ENCODE results near the gene NMT1. TPM values are rescaled to one million over a fixed set of nuclear protein-coding genes. Genes with fewer than 3 reads are reported as not detected.
"Not testable (repeated sequence)": the region's sequence is repeated elsewhere in the genome, so short reads cannot be mapped to it uniquely, and the experiment has no call there.

NMT1 gene
- total RNA-seq, 4 donors from 2014 or later: 58.5 to 79.3 (median 65.1) TPM

GRCh38 chr17:45120558-45120957, 59.4 kb downstream of the NMT1 start:
- DNase-seq (ENCODE audit: extremely low spot score): no peak
- TF ChIP-seq, protein P1, sequence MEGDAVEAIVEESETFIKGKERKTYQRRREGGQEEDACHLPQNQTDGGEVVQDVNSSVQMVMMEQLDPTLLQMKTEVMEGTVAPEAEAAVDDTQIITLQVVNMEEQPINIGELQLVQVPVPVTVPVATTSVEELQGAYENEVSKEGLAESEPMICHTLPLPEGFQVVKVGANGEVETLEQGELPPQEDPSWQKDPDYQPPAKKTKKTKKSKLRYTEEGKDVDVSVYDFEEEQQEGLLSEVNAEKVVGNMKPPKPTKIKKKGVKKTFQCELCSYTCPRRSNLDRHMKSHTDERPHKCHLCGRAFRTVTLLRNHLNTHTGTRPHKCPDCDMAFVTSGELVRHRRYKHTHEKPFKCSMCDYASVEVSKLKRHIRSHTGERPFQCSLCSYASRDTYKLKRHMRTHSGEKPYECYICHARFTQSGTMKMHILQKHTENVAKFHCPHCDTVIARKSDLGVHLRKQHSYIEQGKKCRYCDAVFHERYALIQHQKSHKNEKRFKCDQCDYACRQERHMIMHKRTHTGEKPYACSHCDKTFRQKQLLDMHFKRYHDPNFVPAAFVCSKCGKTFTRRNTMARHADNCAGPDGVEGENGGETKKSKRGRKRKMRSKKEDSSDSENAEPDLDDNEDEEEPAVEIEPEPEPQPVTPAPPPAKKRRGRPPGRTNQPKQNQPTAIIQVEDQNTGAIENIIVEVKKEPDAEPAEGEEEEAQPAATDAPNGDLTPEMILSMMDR (IDR thresholded peaks at IDR 0.05): no peak
- H3K4me1 ChIP-seq: peaks cover 18 to 54% (median 44%) of the 10 kb centered on the region in 4 donors
- no peaks in the 10 kb centered on the region for H3K9me3 ChIP-seq
- H3K27ac ChIP-seq (replicated peaks in 1 of 4): no peak overlapping the region
- peaks cover 0 to 57% (median 51%) of the 10 kb centered on the region in 4 donors for H3K36me3 ChIP-seq
- H3K4me3 ChIP-seq: no peak overlapping the region
- intact Hi-C loops (cut with DNase I): no loop called here
- 94% methylated on average over 3 of the region's 22 CpGs for WGBS
- H3K27me3 ChIP-seq: no peaks in the 10 kb centered on the region

- Histone ChIP-seq H3K4me3 (no peak overlapping the region), H3K4me1 (peaks cover 18 to 54% (median 45%) of the 10 kb centered on the region in 4 donors), H3K27ac (replicated peaks in 1 of 4) (no peak overlapping the region), H3K9me3 (no peaks in the 10 kb centered on the region), H3K36me3 (peaks cover 0 to 52% (median 48%) of the 10 kb centered on the region in 4 donors), H3K27me3 (no peaks in the 10 kb centered on the region)
- DNase-seq (ENCODE audit: extremely low spot score): no peak
- intact Hi-C loops (cut with DNase I): no loop called here
- TF ChIP-seq EP300 (IDR thresholded peaks at IDR 0.05) (no peak), POLR2A (IDR thresholded peaks at IDR 0.05; ENCODE audit: low read depth) (no peak), POLR2AphosphoS5 (IDR thresholded peaks at IDR 0.05) (no peak)
- TF ChIP-seq, protein P1 (IDR thresholded peaks at IDR 0.05): no peak
- 68% methylated on average over 9 of the region's 45 CpGs for WGBS
These were observed 59.9 kb downstream of the NMT1 start for GRCh38 chr17:45121055-45121454.

DNA sequence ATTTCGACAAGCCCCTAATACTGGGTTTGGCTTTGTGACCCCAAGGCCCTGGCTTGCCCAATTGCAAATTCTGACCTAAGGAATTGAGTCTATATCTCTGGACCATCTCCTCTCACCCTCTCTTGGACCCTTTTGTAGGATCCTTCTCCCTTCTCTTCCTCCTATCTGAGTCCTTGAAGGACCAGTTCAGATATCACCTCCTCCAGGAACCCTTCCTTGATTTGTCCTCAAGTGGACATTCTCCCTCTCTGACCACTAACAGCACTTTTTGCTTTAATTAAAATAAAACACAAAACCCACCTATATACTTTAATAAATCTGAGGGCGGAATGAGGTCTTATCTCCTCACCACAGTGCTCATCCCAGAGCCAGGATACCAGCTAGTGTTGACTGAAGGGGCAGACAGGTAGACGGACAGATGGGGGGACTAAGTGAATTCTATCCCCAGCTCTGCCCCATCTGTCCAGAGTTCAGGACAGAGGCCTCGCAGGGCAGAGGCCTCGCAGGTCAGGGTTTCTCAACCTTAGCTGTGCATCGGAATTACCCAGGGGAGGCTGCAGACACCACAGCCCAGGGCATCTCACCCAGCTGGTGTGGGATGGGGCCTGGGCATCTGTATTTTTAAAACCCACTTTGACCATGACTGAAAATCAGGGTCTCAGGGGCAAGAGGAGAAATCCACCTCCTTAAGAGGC, 62.1 kb downstream of the NMT1 start:
- intact Hi-C loops (cut with DNase I): no loop called here
- no peak overlapping the region for H3K4me3 ChIP-seq
- H3K27ac ChIP-seq (replicated peaks in 1 of 4): peak overlapping the region; percentile 52 to 63 (median 56)
- no peaks in the 10 kb centered on the region for H3K9me3 ChIP-seq
- H3K4me1 ChIP-seq: peaks cover 36 to 73% (median 65%) of the 10 kb centered on the region in 4 donors
- peaks cover 0 to 30% (median 29%) of the 10 kb centered on the region in 4 donors for H3K36me3 ChIP-seq
- no peaks in the 10 kb centered on the region for H3K27me3 ChIP-seq
- DNase-seq (ENCODE audit: extremely low spot score): no peak
- 90% methylated on average over 3 of the region's 6 CpGs for WGBS
- TF ChIP-seq, protein P1 (IDR thresholded peaks at IDR 0.05): no peak
- TF ChIP-seq POLR2A (IDR thresholded peaks at IDR 0.05; ENCODE audit: low read depth): no peak
- no peak for TF ChIP-seq POLR2AphosphoS5 (IDR thresholded peaks at IDR 0.05)
- no peak for TF ChIP-seq EP300 (IDR thresholded peaks at IDR 0.05)

DNA sequence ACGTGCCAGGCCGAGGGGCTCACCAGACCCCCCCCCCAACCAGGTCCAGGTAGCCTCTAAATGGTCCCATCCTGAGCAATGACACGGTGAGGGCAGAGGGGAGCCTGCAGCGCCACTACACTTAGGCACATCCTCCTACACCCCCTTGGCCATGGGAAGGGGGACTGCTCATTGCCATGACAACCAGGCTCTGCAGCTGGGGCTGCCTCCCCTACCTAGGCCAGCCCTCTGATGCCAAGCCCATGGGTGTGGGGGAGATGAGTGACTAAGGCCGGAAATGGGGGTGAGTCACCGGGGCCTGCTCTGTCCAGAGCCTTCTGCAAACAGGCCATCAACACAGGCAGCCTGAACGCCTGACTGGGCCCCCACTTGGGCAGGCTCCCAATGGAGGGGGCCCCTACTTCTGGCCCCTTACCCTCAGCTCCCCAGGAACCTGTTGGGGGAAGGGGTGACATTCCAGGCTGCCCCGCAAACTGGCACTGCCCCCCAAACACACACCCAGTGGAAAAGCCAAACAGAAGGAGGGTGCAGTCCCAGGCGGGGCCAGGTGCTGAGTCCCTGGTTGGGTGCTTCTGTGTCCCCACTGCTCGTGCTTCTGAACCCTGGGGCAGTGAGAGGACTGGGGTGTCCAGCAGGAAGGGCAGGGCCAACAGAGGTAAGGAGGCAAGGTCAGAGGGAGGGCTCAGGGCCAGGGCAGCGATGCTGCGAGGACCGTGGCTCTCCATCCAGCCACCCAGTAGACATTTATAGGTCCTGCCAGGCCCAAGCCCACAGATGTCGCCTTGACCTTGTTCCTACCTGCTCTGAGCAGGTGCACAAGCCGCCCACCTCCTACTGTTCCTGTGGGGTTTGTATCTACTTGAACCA, 63.0 kb downstream of the NMT1 start:
- WGBS: 63% methylated on average over 14 of the region's 15 CpGs
- intact Hi-C loops (cut with DNase I): no loop called here
- H3K4me3 ChIP-seq: no peak overlapping the region

DNA sequence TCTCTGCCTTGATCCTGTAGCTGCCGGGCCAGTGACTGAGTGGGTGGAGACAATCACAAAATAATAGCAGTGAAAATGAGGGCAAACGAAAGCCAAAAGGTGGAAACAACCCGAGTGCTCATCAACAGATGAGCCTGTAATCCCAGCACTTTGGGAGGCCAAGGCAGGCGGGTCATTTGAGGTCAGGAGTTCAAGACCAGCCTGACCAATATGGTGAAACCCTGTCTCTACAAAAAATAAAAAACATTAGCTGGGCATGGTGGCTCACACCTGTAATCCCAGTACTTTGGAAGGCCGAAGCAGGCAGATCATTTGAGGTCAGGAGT, 63.6 kb downstream of the NMT1 start:
- peaks cover 0 to 15% (median 14%) of the 10 kb centered on the region in 4 donors for H3K36me3 ChIP-seq
- WGBS: 76% methylated on average over 5 of the region's 5 CpGs

More for the DNA sequence above, 63.0 kb downstream of the NMT1 start:
- no peak for DNase-seq (ENCODE audit: extremely low spot score)
- Histone ChIP-seq H3K9me3 (no peaks in the 10 kb centered on the region), H3K27me3 (no peaks in the 10 kb centered on the region), H3K27ac (replicated peaks in 1 of 4) (peak overlapping the region; percentile 52 to 63 (median 56)), H3K4me1 (peaks cover 45 to 82% (median 74%) of the 10 kb centered on the region in 4 donors), H3K36me3 (peaks cover 0 to 21% (median 20%) of the 10 kb centered on the region in 4 donors)
- TF ChIP-seq POLR2A (IDR thresholded peaks at IDR 0.05; ENCODE audit: low read depth) (no peak), POLR2AphosphoS5 (IDR thresholded peaks at IDR 0.05) (peak; percentile 40 to 45)

More for the DNA sequence above, 63.6 kb downstream of the NMT1 start:
- H3K4me3 ChIP-seq; H3K27me3 ChIP-seq; DNase-seq (ENCODE audit: extremely low spot score); intact Hi-C loops (cut with DNase I); H3K9me3 ChIP-seq: not testable (repeated sequence)
- Histone ChIP-seq H3K27ac (replicated peaks in 1 of 4) (peak overlapping the region; percentile 52 to 63 (median 56)), H3K4me1 (peaks cover 51 to 88% (median 79%) of the 10 kb centered on the region in 4 donors)

All from esophagus muscularis mucosa (tissue), 4 donors.